Measurements from ENCODE around the gene ELP4.

- no peak for TF ChIP-seq GATA2 (IDR thresholded peaks at IDR 0.05; ENCODE audit: low read depth, low read length)
- no peak for TF ChIP-seq GATA3 (IDR thresholded peaks at IDR 0.05; ENCODE audit: low read depth, low read length)
These were observed 286.3 kb downstream of the ELP4 start for GRCh38 chr11:31795706-31796498.

All from SH-SY5Y (cell line).